IMR-90 (cell line): ENCODE data around the gene ANKRD24.
"Not testable (repeated sequence)": the region's sequence is repeated elsewhere in the genome, so short reads cannot be mapped to it uniquely, and the experiment has no call there.

Source experiments
- CEBPB ChIP-seq: IDR thresholded peaks from 2 replicates; pipeline ENCODE4 v1.6.1; 2012; ENCODE audit warnings: low read depth, low read length, improper control_type of control experiment
- CTCF ChIP-seq: conservative IDR thresholded peaks from 2 replicates; pipeline ENCODE4 v1.5.1; 2012; ENCODE audit warnings: mild to moderate bottlenecking, low read depth, low read length, improper control_type of control experiment
- ELK1 ChIP-seq: fragments of 150-350 bp; IDR thresholded peaks from 2 replicates; pipeline ENCODE4 v1.6.1; 2016; ENCODE audit warnings: low read depth, mild to moderate bottlenecking, low read length, moderate library complexity, borderline replicate concordance
- FOS ChIP-seq: fragments of 150-350 bp; IDR thresholded peaks from 2 replicates; pipeline ENCODE4 v1.6.1; 2016; ENCODE audit warnings: low read depth, low read length
- NFE2L2 ChIP-seq: fragments of 150-350 bp; IDR thresholded peaks from 2 replicates; pipeline ENCODE4 v1.6.1; 2016; ENCODE audit warnings: low read depth, mild to moderate bottlenecking, low read length
- POLR2A ChIP-seq: IDR thresholded peaks from 2 replicates; pipeline ENCODE4 v1.6.1; 2012; ENCODE audit warnings: mild to moderate bottlenecking, low read depth, low read length
- SMC3 ChIP-seq: fragments of 150-350 bp; IDR thresholded peaks from 2 replicates; pipeline ENCODE4 v1.6.1; 2016; ENCODE audit warnings: low read depth, mild to moderate bottlenecking, antibody characterized with exemption, low read length, moderate library complexity

GRCh38 chr19:4232139-4232538, 49.6 kb downstream of the ANKRD24 start:
- TF ChIP-seq CTCF, ELK1, CEBPB, FOS, NFE2L2, POLR2A, SMC3: not testable (repeated sequence)
